ENCODE measurements around the gene ERG28.

The ERG28 gene

DNA sequence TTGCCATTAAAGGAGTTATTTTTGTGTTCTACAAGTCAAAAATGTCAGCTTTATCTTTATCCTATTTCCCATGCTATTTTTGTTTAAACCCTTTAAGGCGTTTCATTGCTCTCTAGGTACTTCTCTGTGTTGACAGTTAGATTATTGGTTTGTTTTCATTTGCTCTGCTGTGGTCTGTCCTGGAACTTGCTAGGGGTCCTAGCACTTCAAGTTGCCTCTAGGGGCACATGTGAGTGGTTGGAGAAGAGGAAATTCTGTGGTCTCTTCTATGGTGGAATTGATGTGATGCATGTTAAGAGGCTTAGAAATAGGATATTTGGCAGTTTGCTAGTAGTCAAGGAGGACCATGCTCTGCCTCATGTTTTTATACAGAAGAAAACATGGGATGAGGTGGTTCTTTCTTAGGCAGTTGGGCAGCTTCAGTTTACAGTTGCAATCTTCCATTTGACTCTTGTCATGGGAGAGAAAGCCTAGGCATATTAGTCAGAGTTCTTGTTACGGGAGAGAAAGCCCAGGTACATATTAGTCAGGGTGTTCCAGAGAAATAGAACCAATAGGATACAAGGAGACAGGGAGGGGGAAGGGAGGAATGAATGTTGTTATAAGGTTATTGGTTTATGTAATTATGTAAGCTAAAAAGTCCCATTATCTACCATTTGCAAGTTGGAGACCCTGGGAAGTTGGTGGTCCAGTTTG is 14.7 kb upstream of the ERG28 start:
- no peak overlapping the region for H3K9ac ChIP-seq (ENCODE audit: low read depth, low read length)
- H3K4me1 ChIP-seq (ENCODE audit: insufficient read depth, low read length): no peaks in the 10 kb centered on the region
- H3K36me3 ChIP-seq (ENCODE audit: insufficient read depth, low read length): no peaks in the 10 kb centered on the region
- H3K9me3 ChIP-seq (ENCODE audit: control insufficient read depth, insufficient read depth, low read length): no peaks in the 10 kb centered on the region

- no peaks in the 10 kb centered on the region for H3K4me1 ChIP-seq (ENCODE audit: insufficient read depth, low read length)
- no peaks in the 10 kb centered on the region for H3K36me3 ChIP-seq (ENCODE audit: insufficient read depth, low read length)
- no peaks in the 10 kb centered on the region for H3K9me3 ChIP-seq (ENCODE audit: control insufficient read depth, insufficient read depth, low read length)
- no peak overlapping the region for H3K9ac ChIP-seq (ENCODE audit: low read depth, low read length)
Observed at GRCh38 chr14:75673345-75674035, 12.8 kb upstream of the ERG28 start.

- Histone ChIP-seq H3K4me1 (ENCODE audit: insufficient read depth, low read length) (no peaks in the 10 kb centered on the region), H3K9me3 (ENCODE audit: control insufficient read depth, insufficient read depth, low read length) (no peaks in the 10 kb centered on the region), H3K36me3 (ENCODE audit: insufficient read depth, low read length) (no peaks in the 10 kb centered on the region), H3K9ac (ENCODE audit: low read depth, low read length) (no peak overlapping the region)
Observed at GRCh38 chr14:75672605-75673192, 12.0 kb upstream of the ERG28 start.

DNA sequence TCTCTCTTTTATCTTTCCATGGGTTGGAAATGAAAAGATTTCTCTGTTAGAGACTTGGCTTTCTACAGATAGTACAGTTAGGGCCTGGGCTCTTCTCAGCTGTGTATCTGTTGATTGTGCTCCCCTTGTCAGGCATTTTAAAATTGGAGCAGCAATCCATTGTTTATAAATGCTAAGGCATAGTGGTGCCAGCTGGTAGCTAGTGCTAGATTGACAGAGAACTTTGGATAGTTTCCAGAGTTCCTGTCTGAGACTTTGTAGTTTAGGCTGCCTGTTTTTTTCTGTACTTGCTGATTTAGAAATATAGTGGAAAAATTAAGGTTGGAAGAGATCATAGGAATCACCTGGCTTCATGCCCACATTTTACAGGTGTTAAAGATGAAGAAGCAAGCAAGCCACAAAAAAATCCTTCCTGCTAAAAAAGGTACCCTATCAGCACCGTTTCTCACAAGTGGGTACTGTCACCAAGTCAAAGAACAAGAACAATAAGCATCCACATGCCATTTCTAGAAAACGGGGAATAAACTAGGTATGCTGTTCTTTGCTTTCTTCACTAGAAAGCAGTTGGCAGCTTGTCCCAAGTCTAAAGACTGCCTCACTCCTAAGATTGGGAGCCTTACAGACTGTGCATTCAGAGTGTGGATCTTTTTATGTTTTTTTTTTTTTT is 6.6 kb upstream of the ERG28 start:
- H3K4me1 ChIP-seq (ENCODE audit: insufficient read depth, low read length): 0 out of 2 replicates have a peak, but pooled peaks cover 4% of the 10 kb centered on the region
- no peaks in the 10 kb centered on the region for H3K36me3 ChIP-seq (ENCODE audit: insufficient read depth, low read length)
- no peak overlapping the region for H3K9ac ChIP-seq (ENCODE audit: low read depth, low read length)
- no peaks in the 10 kb centered on the region for H3K9me3 ChIP-seq (ENCODE audit: control insufficient read depth, insufficient read depth, low read length)

DNA sequence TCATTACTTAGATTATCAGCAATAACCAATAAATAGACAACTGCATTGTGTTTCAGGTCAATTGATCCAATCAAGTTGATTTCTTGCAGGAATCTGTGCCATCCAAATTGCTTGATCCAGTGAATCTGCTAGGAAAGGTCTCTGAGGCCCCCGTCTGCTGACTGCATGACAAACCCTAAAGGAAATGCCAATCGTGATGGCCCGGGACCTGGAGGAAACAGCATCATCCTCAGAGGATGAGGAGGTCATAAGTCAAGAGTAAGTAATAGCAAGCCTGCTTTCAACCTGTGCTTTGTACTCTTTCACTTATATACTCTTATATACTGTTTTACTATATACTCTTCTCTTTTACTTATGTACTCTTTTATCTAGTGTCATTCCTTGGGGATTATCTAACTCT is 2.3 kb upstream of the ERG28 start:
- Histone ChIP-seq H3K36me3 (ENCODE audit: insufficient read depth, low read length) (no peaks in the 10 kb centered on the region), H3K4me1 (ENCODE audit: insufficient read depth, low read length) (0 out of 2 replicates have a peak, but pooled peaks cover 4% of the 10 kb centered on the region), H3K9me3 (ENCODE audit: control insufficient read depth, insufficient read depth, low read length) (no peaks in the 10 kb centered on the region), H3K9ac (ENCODE audit: low read depth, low read length) (no peak overlapping the region)

GRCh38 chr14:75661499-75661814 is 781 bp upstream of the ERG28 start:
- Histone ChIP-seq H3K9ac (ENCODE audit: low read depth, low read length) (peak overlapping the region; percentile 96), H3K9me3 (ENCODE audit: control insufficient read depth, insufficient read depth, low read length) (no peaks in the 10 kb centered on the region), H3K36me3 (ENCODE audit: insufficient read depth, low read length) (no peaks in the 10 kb centered on the region), H3K4me1 (ENCODE audit: insufficient read depth, low read length) (0 out of 2 replicates have a peak, but pooled peaks cover 4% of the 10 kb centered on the region)

- H3K9me3 ChIP-seq (ENCODE audit: control insufficient read depth, insufficient read depth, low read length): no peaks in the 10 kb centered on the region
- H3K9ac ChIP-seq (ENCODE audit: low read depth, low read length): peak overlapping the region; percentile 96
- H3K4me1 ChIP-seq (ENCODE audit: insufficient read depth, low read length): 0 out of 2 replicates have a peak, but pooled peaks cover 4% of the 10 kb centered on the region
- 0 out of 2 replicates have a peak, but pooled peaks cover 2% of the 10 kb centered on the region for H3K36me3 ChIP-seq (ENCODE audit: insufficient read depth, low read length)
Observed at GRCh38 chr14:75660238-75660629, 442 bp downstream of the ERG28 start.

- 0 out of 2 replicates have a peak, but pooled peaks cover 4% of the 10 kb centered on the region for H3K4me1 ChIP-seq (ENCODE audit: insufficient read depth, low read length)
- H3K36me3 ChIP-seq (ENCODE audit: insufficient read depth, low read length): 0 out of 2 replicates have a peak, but pooled peaks cover 5% of the 10 kb centered on the region
Observed at GRCh38 chr14:75658957-75659356, 1.7 kb downstream of the ERG28 start.

DNA sequence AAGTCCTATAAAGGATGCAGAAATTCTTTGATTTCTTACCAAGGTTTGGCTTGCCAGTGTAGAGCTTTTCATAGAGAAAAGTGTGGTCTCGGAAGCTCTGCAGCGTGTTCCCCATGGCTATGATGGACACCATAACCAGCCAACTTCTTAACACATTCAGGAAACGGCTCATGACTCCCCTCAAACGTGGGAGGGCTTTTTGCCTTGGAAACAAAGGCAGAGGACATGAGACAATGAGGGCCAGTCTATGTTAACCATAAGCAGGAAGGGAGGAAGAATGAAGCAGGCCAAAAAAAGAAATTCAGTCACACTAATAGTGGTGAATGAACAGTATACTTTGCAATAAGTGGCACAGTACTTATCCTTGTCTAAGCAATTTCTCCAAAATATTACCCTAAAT is 3.3 kb downstream of the ERG28 start:
- no peaks in the 10 kb centered on the region for H3K9me3 ChIP-seq (ENCODE audit: control insufficient read depth, insufficient read depth, low read length)
- H3K36me3 ChIP-seq (ENCODE audit: insufficient read depth, low read length): peaks cover 5% of the 10 kb centered on the region; the same call in 1 of the 2 replicates
- no peak overlapping the region for H3K9ac ChIP-seq (ENCODE audit: low read depth, low read length)
- H3K4me1 ChIP-seq (ENCODE audit: insufficient read depth, low read length): no peaks in the 10 kb centered on the region

More at GRCh38 chr14:75658957-75659356, 1.7 kb downstream of the ERG28 start:
- Histone ChIP-seq H3K9ac (ENCODE audit: low read depth, low read length) (no peak overlapping the region), H3K9me3 (ENCODE audit: control insufficient read depth, insufficient read depth, low read length) (no peaks in the 10 kb centered on the region)

DNA sequence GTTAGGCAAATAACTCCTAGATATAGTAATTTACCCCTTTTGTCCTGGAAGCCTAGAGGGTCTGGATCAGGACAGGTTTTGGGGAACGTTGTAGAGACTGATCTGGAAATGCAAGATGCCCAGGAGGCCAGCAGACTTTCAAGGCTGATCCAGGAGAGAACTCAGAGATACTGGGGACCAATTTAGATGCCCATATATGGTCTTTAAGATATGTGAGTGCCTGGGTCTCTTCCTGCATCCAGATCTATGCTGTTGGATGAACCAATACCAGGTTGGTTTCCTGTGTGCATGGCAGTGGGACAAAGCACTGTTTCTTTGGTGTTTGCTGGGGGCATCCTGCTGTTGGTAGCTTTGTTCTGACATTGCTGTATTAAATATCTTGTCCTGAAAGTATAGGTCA is 5.4 kb downstream of the ERG28 start:
- Histone ChIP-seq H3K36me3 (ENCODE audit: insufficient read depth, low read length) (peaks cover 13% of the 10 kb centered on the region; the same call in 1 of the 2 replicates), H3K4me1 (ENCODE audit: insufficient read depth, low read length) (no peaks in the 10 kb centered on the region)

GRCh38 chr14:75654127-75654732 is 6.4 kb downstream of the ERG28 start:
- H3K4me1 ChIP-seq (ENCODE audit: insufficient read depth, low read length): no peaks in the 10 kb centered on the region
- no peak overlapping the region for H3K9ac ChIP-seq (ENCODE audit: low read depth, low read length)
- H3K9me3 ChIP-seq (ENCODE audit: control insufficient read depth, insufficient read depth, low read length): no peaks in the 10 kb centered on the region
- H3K36me3 ChIP-seq (ENCODE audit: insufficient read depth, low read length): peaks cover 13% of the 10 kb centered on the region; the same call in 1 of the 2 replicates

More for the DNA sequence above, 5.4 kb downstream of the ERG28 start:
- no peaks in the 10 kb centered on the region for H3K9me3 ChIP-seq (ENCODE audit: control insufficient read depth, insufficient read depth, low read length)
- H3K9ac ChIP-seq (ENCODE audit: low read depth, low read length): no peak overlapping the region

GRCh38 chr14:75653563-75653962 is 7.1 kb downstream of the ERG28 start:
- Histone ChIP-seq H3K36me3 (ENCODE audit: insufficient read depth, low read length) (peaks cover 14% of the 10 kb centered on the region; the same call in 1 of the 2 replicates), H3K4me1 (ENCODE audit: insufficient read depth, low read length) (no peaks in the 10 kb centered on the region; the same call in 1 of the 2 replicates), H3K9me3 (ENCODE audit: control insufficient read depth, insufficient read depth, low read length) (no peaks in the 10 kb centered on the region), H3K9ac (ENCODE audit: low read depth, low read length) (no peak overlapping the region)

GRCh38 chr14:75650253-75651058 is 10.2 kb downstream of the ERG28 start:
- Histone ChIP-seq H3K9me3 (ENCODE audit: control insufficient read depth, insufficient read depth, low read length) (no peaks in the 10 kb centered on the region), H3K4me1 (ENCODE audit: insufficient read depth, low read length) (no peaks in the 10 kb centered on the region; the same call in 1 of the 2 replicates), H3K9ac (ENCODE audit: low read depth, low read length) (no peak overlapping the region), H3K36me3 (ENCODE audit: insufficient read depth, low read length) (peaks cover 20% of the 10 kb centered on the region)

Measured in ES-I3 (cell line).